ENCODE results near the gene POLR3C. TPM values are rescaled to one million over a fixed set of nuclear protein-coding genes. Genes with fewer than 3 reads are reported as not detected.
A peak's percentile ranks its signal among the peaks of the same experiment; 100 is the strongest.

Gene POLR3C
- total RNA-seq, 1 donor from 2014 or later, result 38.4 TPM

DNA sequence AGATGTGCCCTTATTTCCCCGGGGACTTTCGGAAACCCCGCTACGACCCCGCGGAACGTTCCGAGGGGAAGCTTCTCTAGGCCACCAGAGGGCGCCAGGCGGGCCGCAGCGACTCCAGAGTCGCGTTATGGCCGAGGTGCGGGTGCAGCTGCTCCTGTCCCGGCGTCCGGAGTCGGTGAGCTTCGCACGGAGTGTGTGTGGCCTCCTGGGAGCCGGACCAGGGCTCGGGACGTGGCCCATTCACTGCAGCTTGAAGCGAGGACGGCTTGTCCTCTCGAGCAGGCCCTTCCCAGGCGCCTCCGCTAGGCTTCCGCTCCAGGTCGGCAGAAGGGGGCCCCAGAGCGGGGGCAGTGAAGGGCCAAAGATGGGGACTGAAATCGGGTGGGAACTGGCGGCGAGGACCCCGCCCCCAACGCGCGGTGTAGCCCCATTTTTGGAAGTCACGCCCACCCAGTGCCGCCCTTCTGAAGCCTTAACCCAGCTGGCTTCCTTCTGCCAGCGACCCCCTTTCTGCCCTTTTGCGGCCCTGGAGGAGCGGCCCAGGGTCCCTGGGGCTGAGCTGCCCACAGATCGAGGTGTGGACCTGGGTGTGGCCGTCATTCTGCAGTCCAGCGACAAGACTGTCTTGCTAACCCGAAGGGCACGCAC, 21.6 kb downstream of the POLR3C start, which contains the start of gene NUDT17:
TSS of gene NUDT17 (plus strand) at position 117 of the 648 bp plus-strand sequence. CDS start at position 128, 11 bp downstream.
- Mint-ChIP-seq H3K4me3 (no peak within 1 kb of the TSS), H3K27me3 (ENCODE audit: low read depth) (no peaks in the 10 kb centered on the region), H3K27ac (ENCODE audit: unreplicated experiment) (peak within 1 kb of the TSS; percentile 79), H3K9me3 (no peaks in the 10 kb centered on the region), H3K4me1 (peaks cover 5% of the 10 kb centered on the region), H3K36me3 (ENCODE audit: low read depth) (peaks cover 9% of the 10 kb centered on the region)
- TF ChIP-seq, protein P1, sequence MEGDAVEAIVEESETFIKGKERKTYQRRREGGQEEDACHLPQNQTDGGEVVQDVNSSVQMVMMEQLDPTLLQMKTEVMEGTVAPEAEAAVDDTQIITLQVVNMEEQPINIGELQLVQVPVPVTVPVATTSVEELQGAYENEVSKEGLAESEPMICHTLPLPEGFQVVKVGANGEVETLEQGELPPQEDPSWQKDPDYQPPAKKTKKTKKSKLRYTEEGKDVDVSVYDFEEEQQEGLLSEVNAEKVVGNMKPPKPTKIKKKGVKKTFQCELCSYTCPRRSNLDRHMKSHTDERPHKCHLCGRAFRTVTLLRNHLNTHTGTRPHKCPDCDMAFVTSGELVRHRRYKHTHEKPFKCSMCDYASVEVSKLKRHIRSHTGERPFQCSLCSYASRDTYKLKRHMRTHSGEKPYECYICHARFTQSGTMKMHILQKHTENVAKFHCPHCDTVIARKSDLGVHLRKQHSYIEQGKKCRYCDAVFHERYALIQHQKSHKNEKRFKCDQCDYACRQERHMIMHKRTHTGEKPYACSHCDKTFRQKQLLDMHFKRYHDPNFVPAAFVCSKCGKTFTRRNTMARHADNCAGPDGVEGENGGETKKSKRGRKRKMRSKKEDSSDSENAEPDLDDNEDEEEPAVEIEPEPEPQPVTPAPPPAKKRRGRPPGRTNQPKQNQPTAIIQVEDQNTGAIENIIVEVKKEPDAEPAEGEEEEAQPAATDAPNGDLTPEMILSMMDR (conservative IDR thresholded peaks at IDR 0.05), result peak; percentile 99
- DNase-seq (ENCODE audit: low read depth, low spot score), result peak; percentile 77

DNA sequence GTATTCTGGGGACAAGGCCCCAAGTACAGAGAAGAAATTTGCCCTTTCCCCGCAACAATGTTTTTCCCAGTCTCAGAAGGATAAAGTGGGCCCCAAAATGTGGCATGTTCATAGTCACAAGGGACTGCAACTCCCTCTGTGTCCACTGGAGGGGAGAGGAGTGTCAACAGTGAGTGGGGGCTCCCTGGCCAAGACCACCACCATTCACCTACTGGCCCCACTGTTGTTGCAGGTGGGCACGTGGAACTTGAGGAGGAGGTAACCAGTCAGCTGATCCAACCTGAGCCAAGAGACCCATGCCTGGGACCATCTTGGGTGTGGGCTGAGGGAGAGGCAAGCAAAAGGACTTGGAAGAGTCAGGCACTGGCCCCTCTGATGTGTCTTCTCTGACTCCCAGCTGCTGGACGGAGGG, 22.2 kb downstream of the POLR3C start:
- Mint-ChIP-seq H3K4me1 (peaks cover 5% of the 10 kb centered on the region), H3K36me3 (ENCODE audit: low read depth) (peaks cover 12% of the 10 kb centered on the region), H3K27ac (ENCODE audit: unreplicated experiment) (peak overlapping the region; percentile 79), H3K9me3 (no peaks in the 10 kb centered on the region), H3K4me3 (no peak overlapping the region), H3K27me3 (ENCODE audit: low read depth) (no peaks in the 10 kb centered on the region)
- peak; percentile 40 for DNase-seq (ENCODE audit: low read depth, low spot score)
- TF ChIP-seq, protein P1 (conservative IDR thresholded peaks at IDR 0.05), result peak; percentile 65

DNA sequence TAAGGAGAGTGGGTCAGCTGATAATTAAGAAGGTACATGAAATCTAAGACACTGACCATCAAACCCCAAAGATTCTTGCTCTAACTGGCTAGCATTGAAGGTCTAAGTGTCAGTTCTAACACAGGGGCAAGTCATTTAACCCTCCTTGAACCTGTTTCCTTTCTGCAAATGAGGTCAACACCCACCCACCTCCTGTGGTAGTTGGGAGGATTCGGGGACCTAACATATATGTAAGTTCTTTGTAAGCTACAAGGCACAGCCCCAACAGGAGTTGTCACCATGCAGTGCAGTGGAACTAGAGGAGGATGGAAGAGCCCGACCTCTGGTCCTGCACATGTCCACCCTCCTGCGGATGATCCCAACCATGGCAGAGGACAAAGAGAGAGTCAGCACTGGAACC, 23.8 kb downstream of the POLR3C start:
- H3K27me3 Mint-ChIP-seq (ENCODE audit: low read depth), result no peaks in the 10 kb centered on the region
- H3K4me1 Mint-ChIP-seq, result peaks cover 5% of the 10 kb centered on the region
- H3K9me3 Mint-ChIP-seq, result no peaks in the 10 kb centered on the region
- TF ChIP-seq, protein P1 (conservative IDR thresholded peaks at IDR 0.05), result no peak
- H3K4me3 Mint-ChIP-seq, result peak overlapping the region; percentile 10
- peaks cover 19% of the 10 kb centered on the region for H3K36me3 Mint-ChIP-seq (ENCODE audit: low read depth)
- DNase-seq (ENCODE audit: low read depth, low spot score), result no peak
- no peak overlapping the region for H3K27ac Mint-ChIP-seq (ENCODE audit: unreplicated experiment)

DNA sequence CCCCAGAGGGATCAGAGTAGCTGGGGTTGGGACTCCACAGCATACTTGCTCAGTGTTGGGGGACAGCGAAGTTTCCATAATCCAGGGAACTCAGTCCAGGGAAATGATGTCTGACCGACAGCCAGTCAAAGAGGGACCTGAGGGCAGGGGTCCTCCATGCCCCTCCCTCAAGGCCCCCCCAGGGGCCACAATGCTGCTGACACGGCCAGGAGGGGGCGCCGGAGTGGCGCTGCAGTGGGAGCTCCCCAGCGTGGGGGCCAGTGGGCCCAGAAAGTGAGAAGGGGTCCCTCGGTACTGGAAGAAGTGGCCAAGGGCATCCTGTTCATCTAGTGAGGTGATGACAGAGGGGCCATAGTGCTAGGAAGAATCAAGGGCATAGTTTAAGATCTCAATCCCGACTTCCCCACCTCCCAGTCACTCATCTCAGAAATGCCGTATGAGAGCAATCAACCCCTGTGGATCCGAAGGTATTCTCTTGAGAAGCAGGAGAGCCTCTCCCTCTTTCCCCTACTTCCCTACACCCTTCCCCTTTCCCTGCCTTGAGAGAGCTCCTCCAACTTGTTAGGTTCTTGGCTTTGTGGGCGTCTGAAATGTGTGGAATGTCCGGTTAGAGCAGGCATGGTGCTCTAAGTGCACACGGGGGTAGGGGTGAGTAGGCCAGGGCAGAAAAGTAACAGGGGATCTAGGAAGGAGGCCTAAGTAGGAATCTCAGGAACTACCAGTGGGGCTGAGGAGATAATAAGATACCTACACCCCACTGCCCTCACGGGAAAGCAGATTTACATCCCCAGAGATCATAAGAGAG, 25.6 kb downstream of the POLR3C start:
- Mint-ChIP-seq H3K9me3 (no peaks in the 10 kb centered on the region), H3K27me3 (ENCODE audit: low read depth) (no peaks in the 10 kb centered on the region), H3K27ac (ENCODE audit: unreplicated experiment) (no peak overlapping the region), H3K4me1 (peaks cover 9% of the 10 kb centered on the region), H3K36me3 (ENCODE audit: low read depth) (peaks cover 26% of the 10 kb centered on the region), H3K4me3 (no peak overlapping the region)
- no peak for DNase-seq (ENCODE audit: low read depth, low spot score)
- TF ChIP-seq, protein P1 (conservative IDR thresholded peaks at IDR 0.05), result peak; percentile 31

DNA sequence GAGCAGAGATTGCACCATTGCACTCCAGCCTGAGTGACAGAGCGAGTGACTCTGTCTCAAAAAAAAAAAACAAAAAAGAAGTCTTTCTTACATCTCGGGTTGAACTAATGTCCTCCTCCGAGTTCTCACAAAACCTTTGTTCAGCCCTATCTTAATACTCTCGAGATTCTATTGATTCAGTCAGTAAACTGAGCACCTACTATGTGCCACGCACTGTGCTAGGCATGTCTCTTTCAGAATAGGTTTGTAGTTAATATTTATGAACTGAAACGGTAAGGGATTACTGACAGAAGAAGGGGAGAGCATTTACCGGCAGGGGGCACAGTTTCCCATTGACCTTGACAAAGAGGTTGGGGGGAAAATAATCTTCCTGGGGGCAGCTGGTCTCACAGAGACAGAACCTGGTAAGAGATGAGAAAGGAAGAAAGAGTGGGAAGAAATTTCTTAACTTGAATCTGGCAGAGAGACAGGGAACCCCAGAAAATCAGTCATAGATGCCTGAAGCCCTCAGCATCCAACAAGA, 31.5 kb downstream of the POLR3C start:
- no peak overlapping the region for H3K27ac Mint-ChIP-seq (ENCODE audit: unreplicated experiment)
- no peak for DNase-seq (ENCODE audit: low read depth, low spot score)
- H3K4me1 Mint-ChIP-seq, result peaks cover 14% of the 10 kb centered on the region
- peaks cover 33% of the 10 kb centered on the region for H3K36me3 Mint-ChIP-seq (ENCODE audit: low read depth)
- no peaks in the 10 kb centered on the region for H3K9me3 Mint-ChIP-seq
- TF ChIP-seq, protein P1 (conservative IDR thresholded peaks at IDR 0.05), result no peak
- peak overlapping the region; percentile 84 for H3K4me3 Mint-ChIP-seq
- no peaks in the 10 kb centered on the region for H3K27me3 Mint-ChIP-seq (ENCODE audit: low read depth)

Measured in neural crest cell (in vitro differentiated cells).